Gastroesophageal sphincter (tissue), 3 donors: ENCODE measurements around the gene GLOD4.

Source experiments
- CTCF ChIP-seq, 4 experiments: fragments of 200-600 bp in 2 of 4; fragments of 450-650 bp in 2 of 4; sonication (generic) in 1 of 4; IDR thresholded peaks; one replicate each; pipeline ENCODE4 v1.5.1; 2017 to 2019; ENCODE audit warnings: antibody characterized with exemption in 4 of 4, mild to moderate bottlenecking in 2 of 4, moderate library complexity in 2 of 4
- EP300 ChIP-seq: sonication (generic); formaldehyde crosslinking; IDR thresholded peaks from one replicate; pipeline ENCODE4 v1.6.1; 2017; ENCODE audit warnings: antibody characterized with exemption, mild to moderate bottlenecking

- TF ChIP-seq CTCF (IDR thresholded peaks at IDR 0.05), result no peak
- TF ChIP-seq EP300, result no peak
Measured at GRCh38 chr17:799261-799660, 17.2 kb upstream of the GLOD4 start.
